NCI-H524 treated with DMSO at 0.1 percent for 48 hours (cell line): Measurements from ENCODE around the gene SELENON.
A peak's percentile ranks its signal among the peaks of the same experiment; 100 is the strongest.

Experiments
- DNase-seq: peaks from one replicate; lab custom pipeline; 2025; lab: John Stamatoyannopoulos, UW

SELENON gene

GRCh38 chr1:25771221-25772114, 28.5 kb upstream of the SELENON start:
- DNase-seq, result peak; percentile 6

- DNase-seq, result no peak
Observed at GRCh38 chr1:25772164-25772563, 27.8 kb upstream of the SELENON start.

- DNase-seq, result no peak
Observed at GRCh38 chr1:25772692-25773245, 27.2 kb upstream of the SELENON start.

GRCh38 chr1:25773441-25774125, 26.4 kb upstream of the SELENON start:
- no peak for DNase-seq

- DNase-seq, result no peak
Observed at GRCh38 chr1:25774206-25774803, 25.7 kb upstream of the SELENON start.

- DNase-seq, result peak; percentile 23
Observed at GRCh38 chr1:25774921-25775771, 24.8 kb upstream of the SELENON start.

- no peak for DNase-seq
Observed at GRCh38 chr1:25779388-25779787, 20.6 kb upstream of the SELENON start.

GRCh38 chr1:25779894-25780293, 20.1 kb upstream of the SELENON start:
- no peak for DNase-seq

GRCh38 chr1:25780318-25781129, 19.5 kb upstream of the SELENON start:
- DNase-seq, result no peak

GRCh38 chr1:25781130-25781433, 18.9 kb upstream of the SELENON start:
- DNase-seq, result no peak

GRCh38 chr1:25782608-25783201, 17.3 kb upstream of the SELENON start:
- no peak for DNase-seq

GRCh38 chr1:25784575-25785051, 15.4 kb upstream of the SELENON start:
- DNase-seq, result no peak

GRCh38 chr1:25785333-25786067, 14.5 kb upstream of the SELENON start:
- no peak for DNase-seq

GRCh38 chr1:25786887-25787759, 12.9 kb upstream of the SELENON start:
- no peak for DNase-seq

GRCh38 chr1:25787760-25788166, 12.2 kb upstream of the SELENON start:
- DNase-seq, result no peak

- DNase-seq, result no peak
Observed at GRCh38 chr1:25790472-25790871, 9.5 kb upstream of the SELENON start.

GRCh38 chr1:25792115-25792514, 7.9 kb upstream of the SELENON start:
- DNase-seq, result no peak

GRCh38 chr1:25793585-25794170, 6.3 kb upstream of the SELENON start:
- DNase-seq, result no peak
